NCI-H2029 treated with DMSO at 0.1 percent for 48 hours (cell line): Measurements from ENCODE around the gene AKAP7.
"Not testable (repeated sequence)": the region's sequence is repeated elsewhere in the genome, so short reads cannot be mapped to it uniquely, and the experiment has no call there.

Experiments
- DNase-seq: peaks from one replicate; lab custom pipeline; 2025; lab: John Stamatoyannopoulos, UW

AKAP7 gene

GRCh38 chr6:131135244-131136020, at the start of gene AKAP7:
Gene AKAP7, plus strand, starts transcription at chr6:131135467. Its CDS starts 297 bp downstream, at chr6:131135764.
- no peak for DNase-seq

GRCh38 chr6:131090339-131090738, 44.9 kb upstream of the AKAP7 start:
- not testable (repeated sequence) for DNase-seq

GRCh38 chr6:131091944-131092343, 43.3 kb upstream of the AKAP7 start:
- not testable (repeated sequence) for DNase-seq

- DNase-seq: no peak
These were observed 41.9 kb upstream of the AKAP7 start for GRCh38 chr6:131093334-131093733.

- no peak for DNase-seq
These were observed 38.5 kb upstream of the AKAP7 start for GRCh38 chr6:131096786-131097185.

GRCh38 chr6:131101911-131102680, 33.2 kb upstream of the AKAP7 start:
- DNase-seq: no peak

GRCh38 chr6:131103296-131103695, 32.0 kb upstream of the AKAP7 start:
- no peak for DNase-seq

- no peak for DNase-seq
These were observed 31.4 kb upstream of the AKAP7 start for GRCh38 chr6:131103901-131104300.

GRCh38 chr6:131107151-131107550, 28.1 kb upstream of the AKAP7 start:
- DNase-seq: no peak

GRCh38 chr6:131112249-131112648, 23.0 kb upstream of the AKAP7 start:
- no peak for DNase-seq

- no peak for DNase-seq
These were observed 19.6 kb upstream of the AKAP7 start for GRCh38 chr6:131115651-131116050.

- no peak for DNase-seq
These were observed 18.9 kb upstream of the AKAP7 start for GRCh38 chr6:131116321-131116720.

- no peak for DNase-seq
These were observed 18.4 kb upstream of the AKAP7 start for GRCh38 chr6:131116755-131117360.

GRCh38 chr6:131117878-131118277, 17.4 kb upstream of the AKAP7 start:
- no peak for DNase-seq

- no peak for DNase-seq
These were observed 13.3 kb upstream of the AKAP7 start for GRCh38 chr6:131122007-131122406.

GRCh38 chr6:131122516-131122915, 12.8 kb upstream of the AKAP7 start:
- no peak for DNase-seq

GRCh38 chr6:131124336-131125071, 10.8 kb upstream of the AKAP7 start:
- no peak for DNase-seq

GRCh38 chr6:131125431-131125830, 9.8 kb upstream of the AKAP7 start:
- DNase-seq: no peak

GRCh38 chr6:131129689-131130553, 5.3 kb upstream of the AKAP7 start:
- no peak for DNase-seq

- DNase-seq: no peak
These were observed 4.7 kb upstream of the AKAP7 start for GRCh38 chr6:131130554-131130940.

GRCh38 chr6:131132360-131132759, 2.9 kb upstream of the AKAP7 start:
- DNase-seq: no peak
